Testis (tissue), 2 donors: ENCODE results near the gene MYO1D.

Experiments
- POLR2A ChIP-seq: fragments of 450-650 bp; IDR thresholded peaks from one replicate; pipeline ENCODE4 v1.6.1; 2017; ENCODE audit warnings: antibody characterized with exemption, mild to moderate bottlenecking, moderate library complexity
- TF ChIP-seq, protein P1 (sequence below), 3 experiments: fragments of 450-650 bp in 2 of 3; fragments of 200-600 bp in 1 of 3; sonication (generic) in 1 of 3; IDR thresholded peaks; one replicate each; pipeline ENCODE4 v1.5.1; 2016 to 2019; ENCODE audit warnings: antibody characterized with exemption in 3 of 3, mild to moderate bottlenecking in 2 of 3, moderate library complexity in 1 of 3

DNA sequence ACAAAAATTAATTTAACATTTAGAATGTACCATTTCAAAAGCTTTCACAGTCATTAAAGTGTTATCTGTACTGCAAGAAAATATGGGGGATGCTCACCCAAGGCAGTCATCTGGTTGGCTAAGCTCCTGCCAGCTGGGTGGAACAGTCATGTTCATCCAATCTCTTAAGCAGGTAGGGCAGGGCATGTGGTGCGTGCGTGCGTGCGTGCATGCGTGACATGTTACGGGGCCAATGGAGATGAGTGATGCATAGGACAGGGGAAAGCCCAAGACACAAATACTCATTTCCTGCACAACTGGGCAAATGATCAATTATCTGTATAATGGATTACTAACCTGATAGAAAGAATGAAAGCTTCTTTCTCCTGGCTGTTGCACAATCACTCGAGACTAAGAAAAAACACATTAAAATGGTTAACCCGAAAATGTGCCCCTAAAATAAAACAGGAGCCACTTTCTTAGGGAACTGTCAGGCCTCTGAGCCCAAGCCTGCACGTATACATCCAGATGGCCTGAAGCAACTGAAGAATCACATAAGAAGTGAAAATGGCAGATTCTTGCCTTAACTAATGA lies 104.4 kb downstream of the MYO1D start:
- TF ChIP-seq, protein P1, sequence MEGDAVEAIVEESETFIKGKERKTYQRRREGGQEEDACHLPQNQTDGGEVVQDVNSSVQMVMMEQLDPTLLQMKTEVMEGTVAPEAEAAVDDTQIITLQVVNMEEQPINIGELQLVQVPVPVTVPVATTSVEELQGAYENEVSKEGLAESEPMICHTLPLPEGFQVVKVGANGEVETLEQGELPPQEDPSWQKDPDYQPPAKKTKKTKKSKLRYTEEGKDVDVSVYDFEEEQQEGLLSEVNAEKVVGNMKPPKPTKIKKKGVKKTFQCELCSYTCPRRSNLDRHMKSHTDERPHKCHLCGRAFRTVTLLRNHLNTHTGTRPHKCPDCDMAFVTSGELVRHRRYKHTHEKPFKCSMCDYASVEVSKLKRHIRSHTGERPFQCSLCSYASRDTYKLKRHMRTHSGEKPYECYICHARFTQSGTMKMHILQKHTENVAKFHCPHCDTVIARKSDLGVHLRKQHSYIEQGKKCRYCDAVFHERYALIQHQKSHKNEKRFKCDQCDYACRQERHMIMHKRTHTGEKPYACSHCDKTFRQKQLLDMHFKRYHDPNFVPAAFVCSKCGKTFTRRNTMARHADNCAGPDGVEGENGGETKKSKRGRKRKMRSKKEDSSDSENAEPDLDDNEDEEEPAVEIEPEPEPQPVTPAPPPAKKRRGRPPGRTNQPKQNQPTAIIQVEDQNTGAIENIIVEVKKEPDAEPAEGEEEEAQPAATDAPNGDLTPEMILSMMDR (IDR thresholded peaks at IDR 0.05) = no peak
- TF ChIP-seq POLR2A = no peak
